HG02642 (cell line): ENCODE results near the gene GCH1.
"Not testable (repeated sequence)": the region's sequence is repeated elsewhere in the genome, so short reads cannot be mapped to it uniquely, and the experiment has no call there.

ENCODE experiments used
- ATAC-seq: cut with Tn5 transposase; IDR thresholded peaks from one replicate; pipeline ENCODE4 v1.9.1; 2021; ENCODE audit warnings: mild to moderate bottlenecking; ENCODE audit not compliant: unreplicated experiment, poor library complexity

GCH1 gene

DNA sequence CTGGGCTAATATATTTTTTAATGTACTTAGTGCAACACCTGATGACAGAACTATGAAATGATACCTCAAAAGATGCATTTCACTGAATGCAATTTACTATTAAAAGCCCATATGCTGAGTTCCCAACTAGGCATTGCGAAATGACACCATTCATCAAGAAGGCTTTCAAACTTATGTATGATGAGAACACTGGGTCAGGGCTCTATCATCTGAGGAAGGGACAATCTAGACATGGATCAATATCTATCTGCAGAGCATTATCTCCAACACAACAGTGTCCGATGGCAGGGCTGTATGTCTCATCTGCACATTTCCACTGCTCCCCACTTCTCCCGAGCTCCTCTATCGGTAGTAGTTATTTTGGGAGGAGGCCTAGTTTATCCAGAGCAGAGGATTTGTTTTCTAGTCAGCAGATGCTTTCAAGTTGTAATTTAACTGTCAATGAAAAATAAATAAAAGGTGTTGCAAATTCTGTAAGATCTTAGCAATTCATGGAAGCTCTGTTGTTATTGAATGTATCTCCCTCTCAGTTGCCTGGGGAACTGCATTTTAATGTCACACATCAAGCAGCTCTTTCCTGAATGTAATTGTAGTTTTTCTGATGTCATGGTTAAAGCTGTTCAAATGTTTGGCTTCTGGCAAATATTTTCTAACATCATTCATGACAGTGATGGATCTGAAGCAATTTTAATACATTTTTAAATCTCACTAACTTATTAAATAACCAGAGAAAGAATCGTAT, 7.4 kb upstream of the GCH1 start:
- ATAC-seq, result no peak

DNA sequence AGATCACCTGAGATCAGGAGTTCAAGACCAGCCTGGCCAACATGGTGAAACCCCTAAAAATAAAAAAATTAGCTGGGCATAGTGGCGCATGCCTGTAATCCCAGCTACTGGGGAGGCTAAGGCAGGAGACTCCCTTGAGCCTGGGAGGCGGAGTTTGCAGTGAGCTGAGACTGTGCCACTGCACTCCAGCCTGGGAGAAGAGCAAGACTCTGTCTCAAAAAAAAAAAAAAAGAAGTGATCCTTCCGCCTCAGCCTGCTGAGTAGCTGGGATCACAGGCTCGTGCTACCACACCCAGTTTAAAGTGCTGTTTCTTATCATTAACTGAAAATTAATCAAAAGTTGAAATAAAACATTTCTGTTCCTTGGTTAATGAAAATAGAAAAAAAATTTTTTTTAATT, 6.3 kb upstream of the GCH1 start:
- ATAC-seq, result not testable (repeated sequence)

DNA sequence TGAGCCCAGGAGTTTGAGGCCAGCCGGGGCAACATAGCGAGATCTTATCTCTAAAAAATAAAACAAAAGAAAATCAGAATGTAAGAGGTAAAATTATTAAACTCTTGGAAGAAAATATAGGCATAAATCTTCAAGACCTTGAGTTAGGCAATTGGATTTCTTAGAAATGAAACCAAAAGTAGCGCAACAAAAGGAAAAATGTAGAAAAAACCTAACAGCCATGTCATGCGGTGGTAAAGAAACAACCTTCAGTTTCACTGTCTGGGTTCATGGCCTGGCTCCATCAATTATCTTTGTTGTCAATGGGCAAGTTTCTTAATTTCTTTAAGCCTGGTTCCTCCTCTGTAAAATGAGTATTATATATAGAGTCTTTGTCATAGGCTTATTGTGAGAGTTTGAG, 5.6 kb upstream of the GCH1 start:
- ATAC-seq, result no peak

DNA sequence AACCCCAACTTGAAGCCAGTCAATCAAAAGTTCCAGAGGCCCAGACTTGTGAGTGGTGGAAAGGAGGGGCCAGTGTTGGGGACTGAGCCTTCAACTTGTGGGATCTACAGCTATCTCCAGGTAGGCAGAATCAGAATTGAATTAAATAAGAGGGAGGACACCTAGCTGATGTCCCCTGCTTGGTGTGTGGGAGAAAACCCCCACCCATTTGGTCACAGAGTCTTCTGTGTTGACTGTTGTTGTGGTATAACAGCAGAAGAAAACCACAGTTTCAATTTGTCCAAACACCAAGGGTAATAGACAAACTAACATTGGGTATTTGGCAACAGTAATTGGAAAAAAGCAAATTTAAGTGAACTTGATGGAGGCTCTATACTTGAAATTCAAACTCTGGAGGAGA, 3.4 kb upstream of the GCH1 start:
- ATAC-seq, result no peak

DNA sequence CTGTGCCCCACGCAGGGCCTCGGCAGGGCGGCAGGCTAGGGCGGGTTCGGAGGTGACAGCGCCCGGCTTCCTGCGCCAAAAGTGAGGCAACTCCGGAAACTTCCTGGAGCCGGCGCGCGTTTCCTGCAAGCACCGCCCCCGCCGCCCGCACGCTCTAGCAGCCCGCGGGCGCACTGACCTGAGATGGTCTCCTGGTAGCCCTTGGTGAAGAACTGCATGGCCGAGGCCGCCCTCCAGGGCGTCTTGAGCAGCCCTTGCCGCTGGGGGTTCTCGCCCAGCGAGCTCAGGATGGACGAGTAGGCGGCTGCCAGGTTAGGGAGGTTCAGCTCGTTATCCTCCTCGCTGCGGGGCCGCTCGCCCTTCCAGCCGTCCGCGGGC, 494 bp downstream of the GCH1 start:
- peak; percentile 58 for ATAC-seq

DNA sequence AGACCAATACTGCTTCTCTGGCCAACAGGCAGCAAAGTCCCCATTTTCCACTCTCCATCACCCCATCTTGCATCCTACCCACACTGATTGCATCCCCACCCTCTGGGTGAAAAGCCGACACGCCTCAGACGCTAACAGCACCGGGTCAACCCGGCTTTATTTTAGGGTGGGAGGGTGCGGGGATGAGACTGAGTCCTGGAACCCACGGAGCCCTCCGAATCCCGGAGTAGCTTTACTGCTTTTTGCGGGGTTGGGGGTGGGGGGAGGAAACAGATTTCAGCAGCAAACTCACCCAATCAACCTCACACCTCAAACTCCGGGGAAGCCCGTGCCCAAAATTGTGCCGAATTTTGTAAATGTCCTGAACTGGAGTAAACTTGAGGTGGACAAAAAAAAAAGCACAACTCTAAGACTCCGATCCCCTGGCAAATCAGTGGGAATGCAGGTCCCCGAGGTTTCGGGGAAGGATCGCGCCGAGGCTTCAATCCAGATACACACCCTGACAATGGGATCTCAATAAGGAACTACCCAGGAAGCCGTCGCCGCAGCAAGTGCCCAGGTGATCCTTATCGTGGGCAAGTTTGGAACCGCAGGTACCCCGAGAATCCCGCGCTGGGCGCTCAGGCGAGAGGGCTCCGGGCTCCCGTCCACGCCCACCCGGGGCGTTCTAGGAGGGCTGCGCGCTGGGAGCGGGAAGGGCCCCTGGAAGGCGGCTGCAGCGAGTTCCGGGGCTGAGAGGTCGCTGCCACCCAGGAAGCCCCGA, 1.1 kb downstream of the GCH1 start:
- no peak for ATAC-seq

DNA sequence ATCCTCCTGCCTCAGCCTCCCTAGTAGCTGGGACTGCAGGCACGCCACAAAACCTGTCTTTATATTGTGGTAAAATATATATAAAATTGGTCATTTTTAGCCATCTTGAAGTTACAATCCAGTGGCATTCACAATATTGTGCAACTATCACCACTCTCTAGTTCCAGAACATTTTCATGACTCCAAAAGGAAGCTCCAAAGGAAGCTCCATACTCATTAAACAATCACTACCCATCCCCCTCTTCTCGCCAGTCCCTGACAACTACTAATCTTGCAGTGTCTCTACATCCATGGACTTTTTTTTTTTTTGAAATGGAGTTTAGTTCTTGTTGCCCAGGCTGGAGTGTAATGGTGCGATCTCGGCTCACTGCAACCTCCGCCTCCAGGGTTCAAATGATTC, 3.1 kb downstream of the GCH1 start:
- no peak for ATAC-seq

DNA sequence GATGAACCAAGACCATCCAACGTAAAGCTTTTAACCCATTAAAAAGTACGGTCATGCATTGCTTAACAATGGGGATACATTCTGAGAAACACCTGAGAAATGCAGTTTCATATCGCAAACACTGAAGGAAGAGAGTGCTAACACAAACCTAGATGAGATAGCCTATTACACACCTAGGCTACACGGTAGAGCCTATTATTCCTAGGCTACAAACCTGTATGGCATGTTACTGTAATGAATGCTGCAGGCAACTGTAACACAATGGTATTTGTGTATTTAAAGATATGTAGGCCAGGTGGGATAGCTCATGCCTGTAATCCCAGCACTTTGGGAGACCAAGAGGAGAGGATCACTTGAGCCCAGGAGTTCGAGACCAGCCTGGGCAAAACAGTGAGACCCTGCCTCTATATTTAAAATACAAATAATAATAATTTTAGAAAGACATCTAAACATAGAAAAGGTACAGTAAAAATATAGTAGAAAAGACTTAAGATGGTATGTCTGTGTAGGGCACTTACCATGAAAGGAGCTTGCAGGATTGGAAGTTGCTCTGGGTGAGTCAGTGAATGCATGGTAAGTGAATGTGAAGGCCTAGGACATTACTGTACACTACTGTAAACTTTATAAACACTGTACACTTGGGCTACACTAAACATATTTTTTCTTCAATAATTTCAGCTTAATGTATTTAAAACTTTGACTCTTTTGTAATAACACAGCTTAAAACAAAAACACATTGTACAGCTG, 4.6 kb downstream of the GCH1 start:
- ATAC-seq, result not testable (repeated sequence)

DNA sequence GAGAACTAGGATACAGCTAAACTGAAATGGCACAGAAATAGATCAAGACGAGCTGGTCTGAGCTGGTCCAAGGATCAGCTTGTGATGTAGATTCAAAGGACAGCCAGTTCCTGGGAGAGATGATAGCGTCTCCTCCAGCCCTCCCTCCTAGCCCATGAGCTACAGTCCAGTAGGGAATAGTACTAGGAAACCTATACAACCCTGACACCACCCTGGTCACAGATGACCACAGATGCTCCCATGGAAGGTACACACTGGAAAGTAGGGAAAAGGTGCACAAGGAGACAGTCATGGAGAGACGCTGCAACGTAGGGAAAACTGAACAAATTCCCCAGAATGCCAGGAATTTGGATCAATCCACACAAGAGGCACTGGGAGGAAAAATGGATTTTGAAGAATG, 6.9 kb downstream of the GCH1 start:
- no peak for ATAC-seq

DNA sequence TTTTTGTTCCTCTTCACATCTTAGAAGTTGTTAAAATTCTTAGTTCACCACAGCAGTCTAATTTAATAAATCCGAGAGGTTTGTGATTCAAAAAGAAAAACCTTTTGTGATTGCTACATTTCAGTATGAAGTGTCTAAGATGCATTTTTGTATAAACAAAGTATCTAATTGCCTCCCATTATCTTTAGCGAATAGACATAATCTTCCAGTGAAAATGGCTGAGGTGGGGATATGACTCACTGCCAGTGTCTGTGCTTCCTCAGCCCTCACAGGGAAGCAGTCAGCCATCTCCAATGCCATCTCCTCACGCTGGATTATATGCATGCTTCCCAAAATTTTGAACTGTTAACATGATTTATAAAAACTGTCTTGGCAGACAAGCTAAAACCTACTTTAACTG, 7.6 kb downstream of the GCH1 start:
- ATAC-seq, result no peak

DNA sequence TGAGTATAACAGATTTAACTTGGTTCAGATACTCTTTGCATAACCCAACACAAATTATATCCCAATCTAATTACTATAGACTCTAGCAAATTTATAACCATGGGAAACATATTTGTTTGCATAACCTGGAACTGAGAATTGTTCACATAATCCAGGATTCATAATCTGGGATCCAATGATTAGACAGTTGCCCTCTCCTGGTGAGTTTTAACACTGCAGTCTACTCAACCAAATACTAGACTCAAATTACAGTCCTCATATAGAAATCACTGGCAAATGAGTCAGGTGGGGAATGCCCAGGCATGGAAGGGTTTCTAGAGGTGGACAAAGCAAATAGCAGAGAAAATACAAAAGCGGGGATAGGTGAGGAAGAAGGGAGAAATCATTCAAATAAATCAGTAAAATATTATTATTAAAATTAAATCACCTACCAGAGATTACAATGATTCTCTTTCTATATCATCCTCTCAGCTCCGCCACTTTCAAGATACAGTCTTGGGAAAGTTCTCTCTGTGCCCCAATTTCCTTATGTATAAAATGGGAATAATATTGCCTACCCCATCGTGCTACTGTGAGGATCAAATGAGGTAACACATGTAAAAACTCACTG, 9.4 kb downstream of the GCH1 start:
- no peak for ATAC-seq

DNA sequence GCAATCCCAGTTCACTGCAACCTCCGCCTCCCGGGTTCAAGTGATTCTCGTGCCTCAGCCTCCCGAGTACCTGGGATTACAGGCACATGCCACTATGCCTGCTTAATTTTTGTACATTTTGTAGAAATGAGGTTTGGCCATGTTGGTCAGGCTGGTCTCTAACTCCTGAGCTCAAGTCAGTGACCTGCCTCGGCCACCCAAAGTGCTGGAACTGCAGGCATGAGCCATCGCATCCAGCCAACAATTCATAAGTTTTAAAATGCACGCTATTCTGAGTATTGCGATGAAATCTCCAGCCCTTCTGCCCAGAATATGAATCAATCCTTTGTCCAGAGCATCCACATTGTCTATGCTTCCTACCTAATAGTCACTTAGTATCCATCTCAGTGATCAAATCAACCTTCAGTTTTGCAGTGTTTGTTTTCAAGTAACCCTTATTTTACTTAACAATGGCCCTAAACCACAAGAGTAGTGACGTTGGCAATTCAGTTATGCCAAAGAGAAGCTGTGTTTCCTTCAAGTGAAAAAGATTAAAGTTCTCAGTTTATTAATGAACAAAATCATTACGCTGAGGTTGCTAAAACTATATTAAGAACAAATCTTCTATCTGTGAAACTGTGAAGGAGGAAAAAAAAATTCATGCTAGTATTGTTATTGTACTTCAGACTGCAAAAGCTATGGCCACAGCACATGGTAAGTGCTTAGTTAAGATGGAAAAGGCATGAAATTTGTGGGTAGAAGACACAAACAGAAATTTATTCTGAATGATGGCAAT, 11.0 kb downstream of the GCH1 start:
- ATAC-seq, result no peak

DNA sequence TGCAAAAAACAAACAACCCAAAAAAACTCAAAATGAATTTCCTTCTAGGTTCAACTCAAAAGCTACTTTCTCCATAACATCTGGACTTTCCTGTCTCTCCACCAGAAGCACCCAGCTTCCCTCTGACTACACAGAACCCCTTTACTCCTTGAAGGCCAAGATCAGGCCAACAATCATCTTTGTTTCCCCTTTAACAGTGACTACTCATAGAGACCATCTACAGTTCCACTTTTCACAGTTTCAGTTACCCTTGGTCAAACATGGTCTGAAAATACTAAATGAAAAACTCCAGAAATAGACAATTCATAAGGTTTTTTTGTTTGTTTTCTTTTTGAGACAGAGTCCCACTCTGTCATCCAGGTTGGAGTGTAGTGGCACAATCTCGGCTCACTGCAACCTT, 11.8 kb downstream of the GCH1 start:
- peak; percentile 75 for ATAC-seq

DNA sequence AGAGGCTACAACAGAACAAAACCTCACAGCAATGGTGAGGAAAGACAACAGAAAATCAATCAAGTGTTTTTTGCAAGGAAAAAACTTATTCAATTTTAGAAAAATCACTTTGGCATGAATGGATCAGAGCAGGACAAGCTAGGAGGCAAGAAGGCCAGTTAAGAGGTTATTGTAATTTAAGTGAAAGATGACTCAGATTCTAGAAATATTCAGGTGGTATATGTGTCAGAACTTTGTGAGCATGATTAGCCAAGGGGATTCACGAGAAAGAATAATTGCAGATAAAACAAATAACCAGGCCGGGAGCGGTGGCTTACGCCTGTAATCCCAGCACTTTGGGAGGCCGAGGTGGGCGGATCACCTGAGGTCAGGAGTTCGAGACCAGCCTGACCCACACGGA, 12.7 kb downstream of the GCH1 start:
- no peak for ATAC-seq

DNA sequence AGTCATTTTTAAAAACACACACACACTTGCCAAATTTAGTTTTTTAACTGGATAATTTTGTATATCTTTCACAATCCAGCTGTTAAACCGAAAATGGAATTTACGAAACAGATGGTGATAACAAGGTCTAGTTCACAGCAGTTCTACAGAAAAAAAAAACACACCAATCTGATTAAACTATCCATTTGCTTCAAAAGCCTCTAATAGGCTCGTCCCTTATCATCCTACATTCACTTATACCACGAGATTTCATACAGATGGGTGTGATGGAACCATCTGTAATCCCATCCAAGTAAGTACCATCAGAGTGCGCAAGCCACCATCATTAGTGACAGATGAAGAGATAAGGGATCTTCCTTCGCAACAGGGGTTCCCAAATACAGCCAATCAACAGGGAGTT, 20.1 kb downstream of the GCH1 start:
- no peak for ATAC-seq

DNA sequence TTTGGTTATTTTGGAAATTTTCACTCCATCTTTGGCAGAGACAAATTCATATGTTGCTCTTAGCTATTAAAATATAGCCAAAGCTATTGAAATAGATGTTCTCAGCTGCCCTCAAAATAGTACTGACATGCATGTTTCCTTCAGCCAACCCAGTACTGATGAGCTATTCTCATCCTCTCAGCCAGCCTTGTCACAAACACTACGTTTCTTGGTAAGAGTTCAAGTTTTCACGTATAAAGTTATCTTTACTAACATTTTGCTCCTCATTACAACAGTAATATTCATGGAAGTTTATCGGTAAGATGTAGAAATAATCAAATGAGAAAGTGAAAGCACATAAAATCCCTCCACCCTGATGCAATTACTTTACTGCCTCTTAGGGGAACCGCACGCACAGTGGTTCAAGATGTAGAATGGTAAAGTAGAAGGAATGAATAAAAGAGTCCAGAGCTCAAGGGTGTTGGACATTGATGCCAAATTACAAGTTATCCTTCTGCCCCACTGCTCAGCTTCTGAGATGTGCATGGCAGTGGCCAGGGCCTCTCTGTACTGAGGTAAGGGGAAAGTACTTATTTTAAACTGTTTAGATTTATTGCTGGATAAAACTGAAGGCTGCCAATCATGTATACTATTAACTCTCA, 20.7 kb downstream of the GCH1 start:
- ATAC-seq, result peak; percentile 47

DNA sequence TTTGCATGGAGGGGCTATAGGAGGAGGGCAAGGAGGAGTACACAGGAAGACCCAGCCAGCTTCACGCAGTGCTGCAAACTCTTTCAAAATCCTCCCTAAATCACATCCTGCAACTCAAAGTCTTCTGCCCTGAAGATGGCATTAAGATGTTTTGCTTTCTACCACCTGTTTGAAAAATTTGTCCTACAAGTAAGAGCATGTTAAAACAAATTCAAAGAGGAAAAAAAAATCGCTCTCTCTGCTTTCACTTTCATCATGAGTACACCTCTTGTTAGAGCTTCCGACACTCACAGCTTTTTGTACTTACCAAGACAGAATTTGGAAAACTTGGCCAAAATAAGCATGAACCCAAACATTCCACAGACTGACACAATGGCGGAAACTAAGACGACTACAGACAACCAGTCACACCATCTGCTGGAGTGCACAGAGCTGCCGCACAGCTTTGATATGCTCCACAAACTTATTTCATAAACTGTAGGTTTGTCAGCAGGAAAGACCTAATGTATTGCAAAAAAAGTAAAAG, 21.3 kb downstream of the GCH1 start:
- ATAC-seq, result peak; percentile 62

DNA sequence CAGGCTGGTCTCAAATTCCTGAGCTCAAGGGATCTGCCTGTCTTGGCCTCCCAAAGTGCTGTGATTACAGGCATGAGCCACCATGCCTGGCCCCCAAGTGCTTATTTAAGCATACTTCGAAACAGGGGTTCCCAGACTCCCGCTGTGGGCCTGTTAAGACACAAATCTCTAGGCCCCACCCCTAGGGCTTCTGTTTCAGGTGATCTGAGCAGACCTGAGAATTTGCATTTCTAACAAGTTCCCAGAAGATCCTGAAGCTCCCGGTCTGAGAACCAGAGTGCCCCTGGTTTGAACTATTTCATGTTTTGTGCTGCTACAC, 25.0 kb downstream of the GCH1 start:
- ATAC-seq, result no peak

DNA sequence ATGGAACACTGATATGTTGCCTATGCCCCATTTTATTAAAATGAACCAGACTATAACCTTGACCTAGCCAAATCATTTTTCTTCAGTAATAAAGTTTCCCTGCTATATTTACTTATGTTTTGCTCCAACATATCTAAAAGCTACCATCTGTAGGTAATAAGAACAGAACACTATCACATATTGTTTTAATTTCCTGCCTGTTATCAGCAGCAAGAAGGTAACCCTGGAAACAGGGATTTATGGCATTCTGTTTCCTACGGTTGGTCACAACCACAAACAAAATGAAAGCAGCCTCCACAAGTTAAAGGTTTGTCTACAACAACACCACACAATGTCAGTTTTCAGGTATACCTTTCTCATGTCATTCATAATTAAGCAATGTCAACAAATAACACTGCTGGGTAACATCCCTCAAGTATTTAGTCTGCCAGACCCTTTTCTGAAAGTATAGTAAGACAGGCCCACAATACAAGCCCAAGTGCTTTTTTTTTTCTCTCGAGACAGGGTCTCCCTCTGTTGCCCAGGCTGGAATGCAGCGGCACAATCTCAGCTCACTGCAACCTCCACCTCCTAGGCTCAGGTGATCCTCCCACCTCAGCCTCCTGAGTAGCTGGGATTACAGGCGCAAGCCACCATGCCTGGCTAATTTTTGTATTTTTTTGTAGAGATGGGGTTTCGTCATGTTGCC, 25.5 kb downstream of the GCH1 start:
- no peak for ATAC-seq
